K562 (cell line): ENCODE measurements around the gene KCNC3. TPM values are rescaled to one million over a fixed set of nuclear protein-coding genes. Genes with fewer than 3 reads are reported as not detected.

ENCODE experiments used
- GABPB1 ChIP-seq: sonication (generic); formaldehyde crosslinking; IDR thresholded peaks from 2 replicates; pipeline ENCODE4 v1.8.0; 2022; ENCODE audit warnings: mild to moderate bottlenecking, missing genetic modification reagents
- HDAC1 ChIP-seq, 2 experiments: fragments of 450-650 bp; IDR thresholded peaks; 2 replicates each; pipeline ENCODE4 v1.6.1; 2016 to 2017; ENCODE audit warnings: inconsistent platforms in 1 of 2, mild to moderate bottlenecking in 1 of 2, moderate library complexity in 1 of 2
- HNRNPLL ChIP-seq: fragments of 200-400 bp; formaldehyde crosslinking; IDR thresholded peaks from 2 replicates; pipeline ENCODE4 v1.6.1; 2017; ENCODE audit warnings: low read length, low read depth, mild to moderate bottlenecking; ENCODE audit not compliant: poor library complexity, severe bottlenecking
- KHSRP ChIP-seq: fragments of 450-650 bp; IDR thresholded peaks from 2 replicates; pipeline ENCODE4 v1.6.1; 2017
- MLX ChIP-seq, 2 experiments: fragments of 450-650 bp in 1 of 2; sonication (generic) in 1 of 2; formaldehyde crosslinking; conservative IDR thresholded peaks; 2 replicates each; pipeline versions ENCODE4 v1.4.0 to v1.8.1; 2020 to 2022; ENCODE audit warnings: mild to moderate bottlenecking in 1 of 2, missing genetic modification reagents in 1 of 2
- NBN ChIP-seq: fragments of 450-650 bp; IDR thresholded peaks from 2 replicates; pipeline ENCODE4 v1.6.1; 2016; ENCODE audit warnings: low read depth, mild to moderate bottlenecking
- NKRF ChIP-seq: fragments of 450-650 bp; IDR thresholded peaks from 2 replicates; pipeline ENCODE4 v1.6.1; 2016; ENCODE audit warnings: borderline replicate concordance
- NUFIP1 ChIP-seq: fragments of 450-650 bp; IDR thresholded peaks from 2 replicates; pipeline ENCODE4 v1.6.1; 2018; ENCODE audit not compliant: partially characterized antibody
- PML ChIP-seq: IDR thresholded peaks from 2 replicates; pipeline ENCODE4 v1.6.1; 2012; ENCODE audit warnings: low read length, inconsistent platforms
- POLR2G ChIP-seq: fragments of 200-400 bp; formaldehyde crosslinking; IDR thresholded peaks from 2 replicates; pipeline ENCODE4 v1.6.1; 2017; ENCODE audit warnings: low read depth, mild to moderate bottlenecking, antibody characterized with exemption, low read length, moderate library complexity
- RBFOX2 ChIP-seq: fragments of 200-400 bp; formaldehyde crosslinking; IDR thresholded peaks from 2 replicates; pipeline ENCODE4 v1.6.1; 2017; ENCODE audit warnings: low read depth, mild to moderate bottlenecking, low read length, moderate library complexity
- USF1 ChIP-seq: sonication (generic); formaldehyde crosslinking; IDR thresholded peaks from 2 replicates; pipeline ENCODE4 v1.9.0; 2022; ENCODE audit warnings: mild to moderate bottlenecking, missing genetic modification reagents
- ZNF134 ChIP-seq: fragments of 250-450 bp; sonication (Bioruptor Pico); conservative IDR thresholded peaks from 2 replicates; pipeline ENCODE4 v1.4.0; 2020
- polyA plus RNA-seq, 8 experiments: library from polyadenylated mRNA; depleted of rRNA in 4 of 8; stranded (reverse) in 5 of 8; unstranded in 3 of 8; fragments of >200 nt; fragmentation: Nextera tagmentation in 2 of 8; fragmentation: Illumina TruSeq in 1 of 8; extraction: Ambion mirVana in 2 of 8; extraction: Trizol in 1 of 8; gene quantifications; 2 replicates each; pipeline versions ENCODE4 v1.2.1 to v1.2.3, GENCODE V29; 2011 to 2014; ENCODE audit warnings: inconsistent platforms in 1 of 8, missing spikeins in 1 of 8
- total RNA-seq, 7 experiments: library from RNA; depleted of rRNA in 6 of 7; stranded (reverse); fragments of >200 nt in 6 of 7; fragmentation: Illumina TruSeq in 2 of 7; extraction: Trizol in 2 of 7; gene quantifications; 2 replicates each; pipeline versions ENCODE4 v1.2.1 to v1.2.3, GENCODE V29; 2011 to 2021; ENCODE audit warnings: low replicate concordance in 1 of 7
- TF ChIP-seq, protein P1 (sequence below): fragments of 450-650 bp; IDR thresholded peaks from 2 replicates; pipeline ENCODE4 v1.6.1; 2017; ENCODE audit warnings: antibody characterized with exemption, mild to moderate bottlenecking
- TF ChIP-seq, protein P2 (sequence below): fragments of 450-650 bp; IDR thresholded peaks from 2 replicates; pipeline ENCODE4 v1.6.1; 2016; ENCODE audit warnings: missing biosample characterization, missing genetic modification characterization
- TF ChIP-seq, protein P3 (sequence below): sonication (generic); formaldehyde crosslinking; IDR thresholded peaks from 2 replicates; pipeline ENCODE4 v1.8.1; 2022; ENCODE audit warnings: missing genetic modification reagents

Gene KCNC3
- total and polyA plus RNA-seq, 9 of the 15 experiments (the other 6 are each of a cell fraction or from before 2014, with no cell fraction given) = 0.03 to 26.2 (median 2.0) TPM

DNA sequence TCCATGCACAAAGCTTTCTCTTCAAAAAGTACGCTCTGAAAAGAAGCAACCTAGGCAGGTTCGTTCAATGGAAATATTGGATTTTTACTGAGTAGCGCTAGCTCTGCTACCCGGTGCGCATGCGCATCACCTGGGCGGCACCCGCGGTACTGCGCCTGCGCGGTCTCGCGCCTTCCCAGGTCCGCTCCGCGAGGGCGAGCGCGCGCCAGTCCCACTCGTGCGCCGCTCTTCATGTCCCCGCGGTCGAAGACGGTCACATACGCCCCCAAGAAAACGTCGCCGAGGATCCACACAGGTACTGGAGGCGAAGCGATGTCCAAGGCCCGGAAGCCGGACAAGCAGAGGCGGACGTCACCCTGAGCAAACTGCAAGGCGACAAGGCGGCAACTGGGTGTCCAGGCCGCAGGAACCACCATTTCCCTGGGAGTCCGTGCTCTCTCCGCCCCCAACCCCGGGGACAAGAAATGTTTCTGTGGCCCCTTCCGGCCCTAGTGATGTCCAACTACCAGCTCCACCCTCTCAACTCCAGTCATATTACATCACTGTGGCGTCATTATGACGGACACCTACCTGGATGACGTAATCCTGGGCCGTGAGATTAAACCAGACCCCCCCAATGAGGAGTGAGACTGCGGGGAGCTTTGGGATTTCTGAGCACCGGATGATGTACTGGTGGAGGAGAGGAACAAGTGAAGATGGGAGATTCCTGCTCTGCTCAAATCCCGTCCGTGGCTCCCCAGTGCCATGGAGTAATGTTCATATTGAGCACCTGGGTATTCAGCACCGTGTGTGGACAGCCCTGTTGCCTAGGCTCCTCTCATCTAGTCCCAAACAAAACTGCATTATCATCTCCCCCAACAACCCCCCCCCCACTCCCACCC, 4.8 kb upstream of the KCNC3 start (continued):
- TF ChIP-seq NBN = peak; percentile 94
- peak in 1 of 2 experiments; percentile 47; a peak in 1 of 4 replicates for TF ChIP-seq HDAC1 (IDR thresholded peaks at IDR 0.05)
- TF ChIP-seq GABPB1 (CRISPR knock-in tag) = peak; percentile 87
- peak; percentile 98 for TF ChIP-seq RBFOX2
- TF ChIP-seq MLX (CRISPR knock-in tag; conservative IDR thresholded peaks at IDR 0.05) = 0 out of 4 replicates have a peak, but pooled peaks of 1 of the 2 experiments have one; percentile 5
- TF ChIP-seq NUFIP1 = peak; percentile 72
- TF ChIP-seq, protein P1, sequence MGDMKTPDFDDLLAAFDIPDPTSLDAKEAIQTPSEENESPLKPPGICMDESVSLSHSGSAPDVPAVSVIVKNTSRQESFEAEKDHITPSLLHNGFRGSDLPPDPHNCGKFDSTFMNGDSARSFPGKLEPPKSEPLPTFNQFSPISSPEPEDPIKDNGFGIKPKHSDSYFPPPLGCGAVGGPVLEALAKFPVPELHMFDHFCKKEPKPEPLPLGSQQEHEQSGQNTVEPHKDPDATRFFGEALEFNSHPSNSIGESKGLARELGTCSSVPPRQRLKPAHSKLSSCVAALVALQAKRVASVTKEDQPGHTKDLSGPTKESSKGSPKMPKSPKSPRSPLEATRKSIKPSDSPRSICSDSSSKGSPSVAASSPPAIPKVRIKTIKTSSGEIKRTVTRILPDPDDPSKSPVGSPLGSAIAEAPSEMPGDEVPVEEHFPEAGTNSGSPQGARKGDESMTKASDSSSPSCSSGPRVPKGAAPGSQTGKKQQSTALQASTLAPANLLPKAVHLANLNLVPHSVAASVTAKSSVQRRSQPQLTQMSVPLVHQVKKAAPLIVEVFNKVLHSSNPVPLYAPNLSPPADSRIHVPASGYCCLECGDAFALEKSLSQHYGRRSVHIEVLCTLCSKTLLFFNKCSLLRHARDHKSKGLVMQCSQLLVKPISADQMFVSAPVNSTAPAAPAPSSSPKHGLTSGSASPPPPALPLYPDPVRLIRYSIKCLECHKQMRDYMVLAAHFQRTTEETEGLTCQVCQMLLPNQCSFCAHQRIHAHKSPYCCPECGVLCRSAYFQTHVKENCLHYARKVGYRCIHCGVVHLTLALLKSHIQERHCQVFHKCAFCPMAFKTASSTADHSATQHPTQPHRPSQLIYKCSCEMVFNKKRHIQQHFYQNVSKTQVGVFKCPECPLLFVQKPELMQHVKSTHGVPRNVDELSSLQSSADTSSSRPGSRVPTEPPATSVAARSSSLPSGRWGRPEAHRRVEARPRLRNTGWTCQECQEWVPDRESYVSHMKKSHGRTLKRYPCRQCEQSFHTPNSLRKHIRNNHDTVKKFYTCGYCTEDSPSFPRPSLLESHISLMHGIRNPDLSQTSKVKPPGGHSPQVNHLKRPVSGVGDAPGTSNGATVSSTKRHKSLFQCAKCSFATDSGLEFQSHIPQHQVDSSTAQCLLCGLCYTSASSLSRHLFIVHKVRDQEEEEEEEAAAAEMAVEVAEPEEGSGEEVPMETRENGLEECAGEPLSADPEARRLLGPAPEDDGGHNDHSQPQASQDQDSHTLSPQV = peak; percentile 97
- TF ChIP-seq ZNF134 (CRISPR knock-in tag) = 0 out of 2 replicates have a peak, but pooled peaks have one; percentile 52
- TF ChIP-seq PML = peak; percentile 76; the same call in 1 of the 2 replicates
- TF ChIP-seq, protein P2, sequence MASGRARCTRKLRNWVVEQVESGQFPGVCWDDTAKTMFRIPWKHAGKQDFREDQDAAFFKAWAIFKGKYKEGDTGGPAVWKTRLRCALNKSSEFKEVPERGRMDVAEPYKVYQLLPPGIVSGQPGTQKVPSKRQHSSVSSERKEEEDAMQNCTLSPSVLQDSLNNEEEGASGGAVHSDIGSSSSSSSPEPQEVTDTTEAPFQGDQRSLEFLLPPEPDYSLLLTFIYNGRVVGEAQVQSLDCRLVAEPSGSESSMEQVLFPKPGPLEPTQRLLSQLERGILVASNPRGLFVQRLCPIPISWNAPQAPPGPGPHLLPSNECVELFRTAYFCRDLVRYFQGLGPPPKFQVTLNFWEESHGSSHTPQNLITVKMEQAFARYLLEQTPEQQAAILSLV = peak; percentile 77
- peak; percentile 96 for TF ChIP-seq POLR2G
- TF ChIP-seq NKRF = peak; percentile 50; the same call in 1 of the 2 replicates
- no peak for TF ChIP-seq USF1
- peak; percentile 98 for TF ChIP-seq KHSRP
- TF ChIP-seq, protein P3, sequence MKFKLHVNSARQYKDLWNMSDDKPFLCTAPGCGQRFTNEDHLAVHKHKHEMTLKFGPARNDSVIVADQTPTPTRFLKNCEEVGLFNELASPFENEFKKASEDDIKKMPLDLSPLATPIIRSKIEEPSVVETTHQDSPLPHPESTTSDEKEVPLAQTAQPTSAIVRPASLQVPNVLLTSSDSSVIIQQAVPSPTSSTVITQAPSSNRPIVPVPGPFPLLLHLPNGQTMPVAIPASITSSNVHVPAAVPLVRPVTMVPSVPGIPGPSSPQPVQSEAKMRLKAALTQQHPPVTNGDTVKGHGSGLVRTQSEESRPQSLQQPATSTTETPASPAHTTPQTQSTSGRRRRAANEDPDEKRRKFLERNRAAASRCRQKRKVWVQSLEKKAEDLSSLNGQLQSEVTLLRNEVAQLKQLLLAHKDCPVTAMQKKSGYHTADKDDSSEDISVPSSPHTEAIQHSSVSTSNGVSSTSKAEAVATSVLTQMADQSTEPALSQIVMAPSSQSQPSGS (CRISPR knock-in tag) = peak; percentile 86; the same call in 1 of the 2 replicates
- TF ChIP-seq HNRNPLL = peak; percentile 24
